ENCODE measurements around the gene DIO1. TPM values are rescaled to one million over a fixed set of nuclear protein-coding genes. Genes with fewer than 3 reads are reported as not detected.

DIO1 gene
- total and polyA plus RNA-seq, 2 donors (not counting 1 experiment from before 2014, with no cell fraction given), result not detected

DNA sequence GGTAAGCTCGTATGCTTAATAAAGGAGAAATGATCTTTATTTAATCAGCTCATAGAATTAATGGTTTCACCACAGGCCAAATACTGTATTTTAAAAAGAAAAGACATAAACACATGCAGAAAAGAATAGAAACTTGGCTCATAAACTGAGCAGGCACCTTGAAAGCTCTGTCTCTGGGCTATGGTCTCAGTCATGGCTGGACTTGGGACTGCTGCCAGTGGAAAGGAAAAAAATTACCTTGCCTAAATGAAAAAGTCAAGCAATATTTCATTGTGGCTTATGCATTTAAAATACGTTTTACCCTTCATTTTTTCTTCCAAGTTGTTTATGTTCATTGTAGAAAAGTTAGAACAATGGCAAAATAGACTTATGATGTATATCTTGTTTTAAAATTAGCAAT lies 60.1 kb downstream of the DIO1 start:
- Histone ChIP-seq H3K4me2 (replicated peaks; ENCODE audit: low read depth, low read length, poor library complexity, severe bottlenecking) (no peak overlapping the region), H3K4me1 (ENCODE audit: control insufficient read depth in 2 of 2, insufficient read depth in 2 of 2, low read length in 2 of 2) (no peaks in the 10 kb centered on the region), H3K4me3 (ENCODE audit: control extremely low read depth in 1 of 5, extremely low read depth in 1 of 5, insufficient read depth in 1 of 5, low read depth in 2 of 5, low read length in 4 of 5) (no peak overlapping the region), H3K79me2 (ENCODE audit: control insufficient read depth, insufficient read depth, low read length) (no peaks in the 10 kb centered on the region), H3K36me3 (replicated peaks in 1 of 2; ENCODE audit: control extremely low read depth in 1 of 2, control insufficient read depth in 1 of 2, extremely low read depth in 1 of 2, insufficient read depth in 2 of 2, low read length in 1 of 2) (peaks cover 6 to 13% of the 10 kb centered on the region in 2 experiments), H3K9me3 (ENCODE audit: control extremely low read depth in 1 of 3, control insufficient read depth in 2 of 3, insufficient read depth in 1 of 3, low read length in 2 of 3) (no peaks in the 10 kb centered on the region), H3K9ac (ENCODE audit: low read length) (no peak overlapping the region), H3K27me3 (replicated peaks in 1 of 4; ENCODE audit: control extremely low read depth in 1 of 4, control insufficient read depth in 3 of 4, insufficient read depth in 4 of 4, low read length in 3 of 4) (no peaks in the 10 kb centered on the region), H4K20me1 (ENCODE audit: control insufficient read depth, insufficient read depth, low read length, poor library complexity, severe bottlenecking) (no peaks in the 10 kb centered on the region), H3K27ac (ENCODE audit: low read length in 2 of 2) (no peak overlapping the region), H2AFZ (ENCODE audit: insufficient read depth, low read depth, low read length, poor library complexity, severe bottlenecking) (no peak overlapping the region)
- intact Hi-C loops (cut with micrococcal nuclease), result no loop called here
- ATAC-seq (ENCODE audit: low read depth), result no peak
- Mint-ChIP-seq H3K4me1 (no peaks in the 10 kb centered on the region), H3K27ac (no peak overlapping the region), H3K27me3 (no peaks in the 10 kb centered on the region), H3K9me3 (ENCODE audit: insufficient read depth) (no peaks in the 10 kb centered on the region), H3K4me3 (no peak overlapping the region)
- no CpG with 5 or more reads among the region's 2 CpGs for WGBS (ENCODE audit: insufficient coverage)
- TF ChIP-seq, protein P1, sequence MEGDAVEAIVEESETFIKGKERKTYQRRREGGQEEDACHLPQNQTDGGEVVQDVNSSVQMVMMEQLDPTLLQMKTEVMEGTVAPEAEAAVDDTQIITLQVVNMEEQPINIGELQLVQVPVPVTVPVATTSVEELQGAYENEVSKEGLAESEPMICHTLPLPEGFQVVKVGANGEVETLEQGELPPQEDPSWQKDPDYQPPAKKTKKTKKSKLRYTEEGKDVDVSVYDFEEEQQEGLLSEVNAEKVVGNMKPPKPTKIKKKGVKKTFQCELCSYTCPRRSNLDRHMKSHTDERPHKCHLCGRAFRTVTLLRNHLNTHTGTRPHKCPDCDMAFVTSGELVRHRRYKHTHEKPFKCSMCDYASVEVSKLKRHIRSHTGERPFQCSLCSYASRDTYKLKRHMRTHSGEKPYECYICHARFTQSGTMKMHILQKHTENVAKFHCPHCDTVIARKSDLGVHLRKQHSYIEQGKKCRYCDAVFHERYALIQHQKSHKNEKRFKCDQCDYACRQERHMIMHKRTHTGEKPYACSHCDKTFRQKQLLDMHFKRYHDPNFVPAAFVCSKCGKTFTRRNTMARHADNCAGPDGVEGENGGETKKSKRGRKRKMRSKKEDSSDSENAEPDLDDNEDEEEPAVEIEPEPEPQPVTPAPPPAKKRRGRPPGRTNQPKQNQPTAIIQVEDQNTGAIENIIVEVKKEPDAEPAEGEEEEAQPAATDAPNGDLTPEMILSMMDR (IDR thresholded peaks at IDR 0.05), result no peak
- TF ChIP-seq EZH2 (IDR thresholded peaks at IDR 0.05; ENCODE audit: borderline replicate concordance, insufficient read depth, low read depth, low read length, poor library complexity, severe bottlenecking), result no peak
- ChIA-PET CTCF (interaction anchor here (0.7 to 11.4 kb wide), 3 partner anchors 24 to 98 kb away, joined by 3 to 180 read pairs (median 3); no protein-coding TSS in a partner anchor), POLR2A (no interaction called here)
- no peak for DNase-seq

DNA sequence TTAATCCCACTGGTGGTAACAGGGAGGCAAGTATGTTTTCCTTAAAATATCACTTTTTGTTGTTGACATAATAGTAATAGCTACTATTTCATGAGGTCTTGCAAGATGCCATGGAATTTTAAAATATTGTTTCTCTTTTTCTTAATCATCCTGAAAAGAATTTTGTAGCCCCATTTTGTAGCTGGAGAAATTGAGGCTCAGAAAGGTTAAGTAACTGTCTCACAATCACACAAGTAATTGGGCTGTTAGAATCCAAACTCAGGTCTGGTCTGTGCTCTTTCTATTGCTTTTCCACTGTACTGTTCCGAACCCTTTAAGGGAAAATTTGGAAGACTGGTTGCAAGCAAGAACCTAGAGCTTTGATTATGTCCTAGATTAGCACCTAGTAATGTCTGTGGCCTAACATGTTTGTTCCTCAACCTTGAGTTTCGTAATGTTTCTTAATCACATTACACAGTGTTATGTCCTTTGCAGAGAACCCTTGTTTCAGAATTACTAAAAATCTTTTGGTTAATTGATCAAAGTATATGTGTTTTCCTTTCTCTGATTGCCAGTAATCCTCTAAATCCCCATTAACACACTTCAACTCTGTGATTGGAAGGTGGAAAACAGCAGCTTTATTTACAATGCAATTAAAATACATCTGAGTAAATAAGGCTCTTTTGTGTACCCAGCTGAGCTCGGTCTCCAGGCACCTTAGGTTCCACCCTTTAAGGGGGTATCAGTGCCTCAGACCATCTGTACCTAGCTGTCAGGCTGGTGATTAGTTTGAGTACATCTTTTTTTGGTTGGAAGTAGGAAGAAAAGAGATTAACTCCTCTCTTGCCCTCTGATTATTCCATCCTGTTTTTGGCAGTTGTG lies 62.6 kb downstream of the DIO1 start:
- DNase-seq (no peak), ATAC-seq (ENCODE audit: low read depth) (no peak)
- no peak overlapping the region for H2AFZ ChIP-seq (ENCODE audit: insufficient read depth, low read depth, low read length, poor library complexity, severe bottlenecking)
- H3K4me2 ChIP-seq (replicated peaks; ENCODE audit: low read depth, low read length, poor library complexity, severe bottlenecking), result no peak overlapping the region
- no peaks in the 10 kb centered on the region for H3K79me2 ChIP-seq (ENCODE audit: control insufficient read depth, insufficient read depth, low read length)
- Mint-ChIP-seq H3K9me3 (ENCODE audit: insufficient read depth) (no peaks in the 10 kb centered on the region), H3K4me1 (no peaks in the 10 kb centered on the region), H3K27me3 (no peaks in the 10 kb centered on the region), H3K27ac (no peak overlapping the region), H3K4me3 (no peak overlapping the region)
- H3K36me3 ChIP-seq (replicated peaks in 1 of 2; ENCODE audit: control extremely low read depth in 1 of 2, control insufficient read depth in 1 of 2, extremely low read depth in 1 of 2, insufficient read depth in 2 of 2, low read length in 1 of 2), result peaks cover 7 to 19% of the 10 kb centered on the region in 2 experiments
- intact Hi-C loops (cut with micrococcal nuclease), result loop anchor here (5.0 kb wide), 1 partner anchor 856 kb away; no protein-coding TSS in a partner anchor
- no peak overlapping the region for H3K9ac ChIP-seq (ENCODE audit: low read length)
- no peaks in the 10 kb centered on the region for H3K4me1 ChIP-seq (ENCODE audit: control insufficient read depth in 2 of 2, insufficient read depth in 2 of 2, low read length in 2 of 2)
- H3K4me3 ChIP-seq (ENCODE audit: control extremely low read depth in 1 of 5, extremely low read depth in 1 of 5, insufficient read depth in 1 of 5, low read depth in 2 of 5, low read length in 4 of 5), result no peak overlapping the region
- no peak for TF ChIP-seq EZH2 (IDR thresholded peaks at IDR 0.05; ENCODE audit: borderline replicate concordance, insufficient read depth, low read depth, low read length, poor library complexity, severe bottlenecking)
- TF ChIP-seq, protein P1 (IDR thresholded peaks at IDR 0.05), result no peak
- no peaks in the 10 kb centered on the region for H3K9me3 ChIP-seq (ENCODE audit: control extremely low read depth in 1 of 3, control insufficient read depth in 2 of 3, insufficient read depth in 1 of 3, low read length in 2 of 3)
- CTCF ChIA-PET, result interaction anchor here (1.3 to 2.2 kb wide), 3 partner anchors 9 to 95 kb away, joined by 5 to 19 read pairs (median 5); no protein-coding TSS in a partner anchor
- POLR2A ChIA-PET, result no interaction called here
- H4K20me1 ChIP-seq (ENCODE audit: control insufficient read depth, insufficient read depth, low read length, poor library complexity, severe bottlenecking), result no peaks in the 10 kb centered on the region
- H3K27ac ChIP-seq (ENCODE audit: low read length in 2 of 2), result no peak overlapping the region
- WGBS (ENCODE audit: insufficient coverage), result no CpG with 5 or more reads among the region's 3 CpGs
- H3K27me3 ChIP-seq (replicated peaks in 1 of 4; ENCODE audit: control extremely low read depth in 1 of 4, control insufficient read depth in 3 of 4, insufficient read depth in 4 of 4, low read length in 3 of 4), result no peaks in the 10 kb centered on the region
